ENCODE measurements around the gene KIF1A.

GRCh38 chr2:240856151-240856980 is 36.3 kb upstream of the KIF1A start:
- no peak for TF ChIP-seq REST (IDR thresholded peaks at IDR 0.05; ENCODE audit: insufficient read depth in 1 of 2, low read depth in 2 of 2, low read length in 2 of 2)
- TF ChIP-seq POLR2AphosphoS5 (IDR thresholded peaks at IDR 0.05; ENCODE audit: low read depth, low read length): no peak
- no peak for TF ChIP-seq SIN3A (IDR thresholded peaks at IDR 0.05; ENCODE audit: borderline replicate concordance, insufficient read depth, low read length)
- TF ChIP-seq TAF1 (IDR thresholded peaks at IDR 0.05; ENCODE audit: borderline replicate concordance, insufficient read depth, low read length): no peak
